Adrenal gland (tissue), 5 donors: ENCODE data around the gene COL20A1.

Source experiments
- CTCF ChIP-seq, 6 experiments: fragments of 450-650 bp in 4 of 6; fragments of 200-600 bp in 2 of 6; sonication (generic) in 1 of 6; IDR thresholded peaks; 1 replicate in 5 of 6; 2 replicates in 1 of 6; pipeline versions ENCODE4 v1.5.1 to v1.8.0; 2016 to 2021; ENCODE audit warnings: antibody characterized with exemption in 6 of 6, mild to moderate bottlenecking in 2 of 6, moderate library complexity in 1 of 6
- POLR2A ChIP-seq, 2 donors: fragments of 450-650 bp; IDR thresholded peaks; one replicate each; pipeline ENCODE4 v1.6.1; 2017; ENCODE audit warnings: antibody characterized with exemption in 2 of 2, mild to moderate bottlenecking in 2 of 2, moderate library complexity in 1 of 2
- donor health status: DM: no; HTN: no; CAD: no.

- TF ChIP-seq CTCF (IDR thresholded peaks at IDR 0.05) (no peak), POLR2A (IDR thresholded peaks at IDR 0.05) (no peak)
These were observed 30.1 kb upstream of the COL20A1 start for GRCh38 chr20:63262836-63263235.
